ENCODE measurements around the gene TPM1.

TPM1 gene

GRCh38 chr15:63018639-63019038 is 23.9 kb upstream of the TPM1 start:
- no peak overlapping the region for H3K4me3 ChIP-seq (ENCODE audit: low read depth, low read length)
- no peak overlapping the region for H3K27ac ChIP-seq (ENCODE audit: low read depth, low read length)
- peaks cover 9% of the 10 kb centered on the region for H3K4me1 ChIP-seq (ENCODE audit: control insufficient read depth, insufficient read depth, low read length)
- no peak overlapping the region for H3K9ac ChIP-seq (ENCODE audit: low read depth, low read length)
- H3K36me3 ChIP-seq (ENCODE audit: control insufficient read depth, insufficient read depth, low read length), result no peaks in the 10 kb centered on the region
- no peaks in the 10 kb centered on the region for H3K9me3 ChIP-seq (ENCODE audit: control insufficient read depth, insufficient read depth, low read length)
- H3K27me3 ChIP-seq (ENCODE audit: control insufficient read depth, insufficient read depth, low read length), result no peaks in the 10 kb centered on the region

GRCh38 chr15:63019511-63020109 is 22.9 kb upstream of the TPM1 start:
- H3K4me1 ChIP-seq (ENCODE audit: control insufficient read depth, insufficient read depth, low read length), result peaks cover 9% of the 10 kb centered on the region
- H3K27me3 ChIP-seq (ENCODE audit: control insufficient read depth, insufficient read depth, low read length), result no peaks in the 10 kb centered on the region
- no peak overlapping the region for H3K4me3 ChIP-seq (ENCODE audit: low read depth, low read length)
- no peaks in the 10 kb centered on the region for H3K36me3 ChIP-seq (ENCODE audit: control insufficient read depth, insufficient read depth, low read length)
- H3K9me3 ChIP-seq (ENCODE audit: control insufficient read depth, insufficient read depth, low read length), result no peaks in the 10 kb centered on the region
- H3K9ac ChIP-seq (ENCODE audit: low read depth, low read length), result no peak overlapping the region
- no peak overlapping the region for H3K27ac ChIP-seq (ENCODE audit: low read depth, low read length)

- Histone ChIP-seq H3K4me1 (ENCODE audit: control insufficient read depth, insufficient read depth, low read length) (peaks cover 9% of the 10 kb centered on the region), H3K4me3 (ENCODE audit: low read depth, low read length) (no peak overlapping the region), H3K9me3 (ENCODE audit: control insufficient read depth, insufficient read depth, low read length) (no peaks in the 10 kb centered on the region), H3K27ac (ENCODE audit: low read depth, low read length) (no peak overlapping the region), H3K27me3 (ENCODE audit: control insufficient read depth, insufficient read depth, low read length) (no peaks in the 10 kb centered on the region), H3K36me3 (ENCODE audit: control insufficient read depth, insufficient read depth, low read length) (no peaks in the 10 kb centered on the region), H3K9ac (ENCODE audit: low read depth, low read length) (no peak overlapping the region)
Measured at GRCh38 chr15:63020128-63020527, 22.4 kb upstream of the TPM1 start.

- Histone ChIP-seq H3K36me3 (ENCODE audit: control insufficient read depth, insufficient read depth, low read length) (no peaks in the 10 kb centered on the region), H3K9me3 (ENCODE audit: control insufficient read depth, insufficient read depth, low read length) (no peaks in the 10 kb centered on the region), H3K9ac (ENCODE audit: low read depth, low read length) (no peak overlapping the region), H3K4me1 (ENCODE audit: control insufficient read depth, insufficient read depth, low read length) (peaks cover 9% of the 10 kb centered on the region), H3K4me3 (ENCODE audit: low read depth, low read length) (no peak overlapping the region), H3K27ac (ENCODE audit: low read depth, low read length) (no peak overlapping the region), H3K27me3 (ENCODE audit: control insufficient read depth, insufficient read depth, low read length) (no peaks in the 10 kb centered on the region)
Measured at GRCh38 chr15:63020759-63021430, 21.7 kb upstream of the TPM1 start.

- H3K9me3 ChIP-seq (ENCODE audit: control insufficient read depth, insufficient read depth, low read length), result no peaks in the 10 kb centered on the region
- no peaks in the 10 kb centered on the region for H3K27me3 ChIP-seq (ENCODE audit: control insufficient read depth, insufficient read depth, low read length)
- no peak overlapping the region for H3K4me3 ChIP-seq (ENCODE audit: low read depth, low read length)
- H3K36me3 ChIP-seq (ENCODE audit: control insufficient read depth, insufficient read depth, low read length), result no peaks in the 10 kb centered on the region
- H3K9ac ChIP-seq (ENCODE audit: low read depth, low read length), result no peak overlapping the region
- H3K4me1 ChIP-seq (ENCODE audit: control insufficient read depth, insufficient read depth, low read length), result peaks cover 9% of the 10 kb centered on the region
- H3K27ac ChIP-seq (ENCODE audit: low read depth, low read length), result no peak overlapping the region
Measured at GRCh38 chr15:63022181-63022580, 20.4 kb upstream of the TPM1 start.

GRCh38 chr15:63022663-63023062 is 19.9 kb upstream of the TPM1 start:
- H3K9me3 ChIP-seq (ENCODE audit: control insufficient read depth, insufficient read depth, low read length), result no peaks in the 10 kb centered on the region
- H3K27ac ChIP-seq (ENCODE audit: low read depth, low read length), result no peak overlapping the region
- H3K9ac ChIP-seq (ENCODE audit: low read depth, low read length), result no peak overlapping the region
- H3K36me3 ChIP-seq (ENCODE audit: control insufficient read depth, insufficient read depth, low read length), result no peaks in the 10 kb centered on the region
- H3K4me1 ChIP-seq (ENCODE audit: control insufficient read depth, insufficient read depth, low read length), result peaks cover 9% of the 10 kb centered on the region
- H3K4me3 ChIP-seq (ENCODE audit: low read depth, low read length), result no peak overlapping the region
- no peaks in the 10 kb centered on the region for H3K27me3 ChIP-seq (ENCODE audit: control insufficient read depth, insufficient read depth, low read length)

- no peaks in the 10 kb centered on the region for H3K36me3 ChIP-seq (ENCODE audit: control insufficient read depth, insufficient read depth, low read length)
- no peak overlapping the region for H3K9ac ChIP-seq (ENCODE audit: low read depth, low read length)
- H3K4me3 ChIP-seq (ENCODE audit: low read depth, low read length), result no peak overlapping the region
- no peaks in the 10 kb centered on the region for H3K9me3 ChIP-seq (ENCODE audit: control insufficient read depth, insufficient read depth, low read length)
- no peaks in the 10 kb centered on the region for H3K27me3 ChIP-seq (ENCODE audit: control insufficient read depth, insufficient read depth, low read length)
- peaks cover 9% of the 10 kb centered on the region for H3K4me1 ChIP-seq (ENCODE audit: control insufficient read depth, insufficient read depth, low read length)
- H3K27ac ChIP-seq (ENCODE audit: low read depth, low read length), result no peak overlapping the region
Measured at GRCh38 chr15:63023351-63023945, 19.1 kb upstream of the TPM1 start.

GRCh38 chr15:63025460-63025859 is 17.1 kb upstream of the TPM1 start:
- Histone ChIP-seq H3K4me3 (ENCODE audit: low read depth, low read length) (no peak overlapping the region), H3K9ac (ENCODE audit: low read depth, low read length) (no peak overlapping the region), H3K36me3 (ENCODE audit: control insufficient read depth, insufficient read depth, low read length) (no peaks in the 10 kb centered on the region), H3K4me1 (ENCODE audit: control insufficient read depth, insufficient read depth, low read length) (no peaks in the 10 kb centered on the region), H3K9me3 (ENCODE audit: control insufficient read depth, insufficient read depth, low read length) (no peaks in the 10 kb centered on the region), H3K27me3 (ENCODE audit: control insufficient read depth, insufficient read depth, low read length) (no peaks in the 10 kb centered on the region), H3K27ac (ENCODE audit: low read depth, low read length) (no peak overlapping the region)

- no peaks in the 10 kb centered on the region for H3K27me3 ChIP-seq (ENCODE audit: control insufficient read depth, insufficient read depth, low read length)
- H3K27ac ChIP-seq (ENCODE audit: low read depth, low read length), result no peak overlapping the region
- H3K9ac ChIP-seq (ENCODE audit: low read depth, low read length), result no peak overlapping the region
- no peaks in the 10 kb centered on the region for H3K36me3 ChIP-seq (ENCODE audit: control insufficient read depth, insufficient read depth, low read length)
- no peaks in the 10 kb centered on the region for H3K9me3 ChIP-seq (ENCODE audit: control insufficient read depth, insufficient read depth, low read length)
- no peak overlapping the region for H3K4me3 ChIP-seq (ENCODE audit: low read depth, low read length)
- no peaks in the 10 kb centered on the region for H3K4me1 ChIP-seq (ENCODE audit: control insufficient read depth, insufficient read depth, low read length)
Measured at GRCh38 chr15:63027646-63028045, 14.9 kb upstream of the TPM1 start.

GRCh38 chr15:63028442-63029110 is 14.0 kb upstream of the TPM1 start:
- Histone ChIP-seq H3K9me3 (ENCODE audit: control insufficient read depth, insufficient read depth, low read length) (no peaks in the 10 kb centered on the region), H3K27me3 (ENCODE audit: control insufficient read depth, insufficient read depth, low read length) (no peaks in the 10 kb centered on the region), H3K9ac (ENCODE audit: low read depth, low read length) (no peak overlapping the region), H3K4me1 (ENCODE audit: control insufficient read depth, insufficient read depth, low read length) (no peaks in the 10 kb centered on the region), H3K36me3 (ENCODE audit: control insufficient read depth, insufficient read depth, low read length) (no peaks in the 10 kb centered on the region), H3K4me3 (ENCODE audit: low read depth, low read length) (no peak overlapping the region), H3K27ac (ENCODE audit: low read depth, low read length) (no peak overlapping the region)

GRCh38 chr15:63029676-63030075 is 12.9 kb upstream of the TPM1 start:
- Histone ChIP-seq H3K27me3 (ENCODE audit: control insufficient read depth, insufficient read depth, low read length) (no peaks in the 10 kb centered on the region), H3K9ac (ENCODE audit: low read depth, low read length) (no peak overlapping the region), H3K4me1 (ENCODE audit: control insufficient read depth, insufficient read depth, low read length) (no peaks in the 10 kb centered on the region), H3K36me3 (ENCODE audit: control insufficient read depth, insufficient read depth, low read length) (no peaks in the 10 kb centered on the region), H3K9me3 (ENCODE audit: control insufficient read depth, insufficient read depth, low read length) (no peaks in the 10 kb centered on the region), H3K4me3 (ENCODE audit: low read depth, low read length) (no peak overlapping the region), H3K27ac (ENCODE audit: low read depth, low read length) (no peak overlapping the region)
